NCI-H1694 treated with DMSO at 0.1 percent for 48 hours (cell line): ENCODE measurements around the gene ENGASE.

Experiments
- DNase-seq: peaks from one replicate; lab custom pipeline; 2025; lab: John Stamatoyannopoulos, UW

The ENGASE gene

GRCh38 chr17:79092567-79092966, 17.9 kb downstream of the ENGASE start:
- no peak for DNase-seq

GRCh38 chr17:79093270-79093669, 18.6 kb downstream of the ENGASE start:
- no peak for DNase-seq

- DNase-seq: no peak
Observed at GRCh38 chr17:79094261-79094660, 19.6 kb downstream of the ENGASE start.

GRCh38 chr17:79095345-79096055, 20.9 kb downstream of the ENGASE start:
- DNase-seq: no peak

- DNase-seq: no peak
Observed at GRCh38 chr17:79096477-79096876, 21.9 kb downstream of the ENGASE start.

GRCh38 chr17:79097226-79098055, 22.8 kb downstream of the ENGASE start:
- DNase-seq: no peak

GRCh38 chr17:79098282-79098867, 23.8 kb downstream of the ENGASE start:
- DNase-seq: no peak

GRCh38 chr17:79100405-79100804, 25.8 kb downstream of the ENGASE start:
- no peak for DNase-seq

- no peak for DNase-seq
Observed at GRCh38 chr17:79101111-79101673, 26.6 kb downstream of the ENGASE start.

- DNase-seq: no peak
Observed at GRCh38 chr17:79102214-79102613, 27.6 kb downstream of the ENGASE start.

GRCh38 chr17:79104898-79105600, 30.4 kb downstream of the ENGASE start:
- no peak for DNase-seq

GRCh38 chr17:79105937-79106336, 31.3 kb downstream of the ENGASE start:
- no peak for DNase-seq

- no peak for DNase-seq
Observed at GRCh38 chr17:79106958-79107357, 32.3 kb downstream of the ENGASE start.

GRCh38 chr17:79107499-79108231, 33.0 kb downstream of the ENGASE start:
- DNase-seq: no peak

GRCh38 chr17:79108232-79108850, 33.7 kb downstream of the ENGASE start:
- no peak for DNase-seq

GRCh38 chr17:79108870-79109269, 34.2 kb downstream of the ENGASE start:
- DNase-seq: no peak

- DNase-seq: no peak
Observed at GRCh38 chr17:79109584-79109983, 35.0 kb downstream of the ENGASE start.

- DNase-seq: no peak
Observed at GRCh38 chr17:79111097-79111496, 36.5 kb downstream of the ENGASE start.

- DNase-seq: no peak
Observed at GRCh38 chr17:79112471-79112870, 37.8 kb downstream of the ENGASE start.

GRCh38 chr17:79113699-79114457, 39.3 kb downstream of the ENGASE start:
- no peak for DNase-seq
